ENCODE results near the gene GAA. TPM values are rescaled to one million over a fixed set of nuclear protein-coding genes. Genes with fewer than 3 reads are reported as not detected.
A peak's percentile ranks its signal among the peaks of the same experiment; 100 is the strongest.

GAA gene
- total and polyA plus RNA-seq, 4 donors: 21.3 to 58.7 (median 37.0) TPM

DNA sequence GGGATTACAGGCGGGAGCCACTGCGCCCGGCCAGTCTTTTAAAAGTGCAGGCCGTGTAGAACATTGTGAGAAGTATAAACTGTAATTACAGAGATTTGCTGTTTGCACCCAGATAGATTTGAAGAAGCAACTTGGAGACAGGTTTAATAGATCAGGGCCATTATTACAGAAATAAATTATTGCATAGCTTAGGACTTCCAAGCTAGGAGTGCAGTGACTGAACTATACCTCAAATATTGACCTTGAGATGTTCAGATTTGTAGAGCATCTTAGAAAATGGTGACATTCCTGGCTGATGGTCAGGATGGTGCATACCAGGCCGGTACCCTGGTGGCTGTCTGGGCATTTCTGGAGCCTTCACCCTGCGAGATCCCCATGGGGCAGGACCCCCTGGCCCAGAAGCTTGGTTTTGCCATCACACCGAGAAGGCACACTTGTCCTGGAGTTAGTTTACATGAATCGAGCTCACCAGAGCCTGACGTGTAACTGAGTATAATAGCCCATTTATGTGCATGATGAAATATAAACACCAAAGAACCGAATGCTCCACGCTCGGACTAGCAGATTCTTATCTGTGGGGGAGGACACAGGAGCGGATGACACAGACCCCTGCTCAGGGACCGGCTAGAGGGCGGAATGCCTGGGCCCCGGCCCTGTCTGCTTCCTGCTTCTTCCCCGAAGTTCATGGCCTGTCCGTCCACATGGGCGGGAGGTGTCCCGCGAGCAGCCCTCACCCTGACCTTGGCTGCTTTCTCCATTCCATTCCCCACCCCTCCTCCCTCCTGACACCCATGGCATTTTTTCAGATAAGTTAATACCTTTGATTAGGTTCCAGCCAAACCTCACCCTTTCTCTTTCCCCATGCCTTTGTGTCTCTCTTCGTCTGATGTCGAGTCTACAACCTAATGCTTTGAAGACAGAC, 32.8 kb upstream of the GAA start:
- DNase-seq (ENCODE audit: low spot score): no peak
- Histone ChIP-seq H3K9ac (ENCODE audit: low read depth in 1 of 2, low read length in 2 of 2) (no peak overlapping the region), H3K27me3 (ENCODE audit: control insufficient read depth in 4 of 4, insufficient read depth in 4 of 4, low read length in 3 of 4) (no peaks in the 10 kb centered on the region), H3K4me3 (ENCODE audit: low read depth in 1 of 3, low read length in 3 of 3) (no peak overlapping the region), H3K9me3 (ENCODE audit: control insufficient read depth in 4 of 4, low read length in 3 of 4) (no peaks in the 10 kb centered on the region), H3K27ac (ENCODE audit: low read depth in 1 of 2, low read length in 2 of 2) (peak overlapping the region; percentile 21 to 39), H3K4me1 (ENCODE audit: control insufficient read depth in 4 of 4, insufficient read depth in 4 of 4, low read length in 3 of 4) (peaks cover 0 to 22% (median 13%) of the 10 kb centered on the region in 4 donors), H3K36me3 (ENCODE audit: control insufficient read depth in 4 of 4, insufficient read depth in 3 of 4, low read depth in 1 of 4, low read length in 3 of 4) (no peaks in the 10 kb centered on the region)
- TF ChIP-seq RXRA (IDR thresholded peaks at IDR 0.05): peak; percentile 16 to 62
- TF ChIP-seq, protein P1, sequence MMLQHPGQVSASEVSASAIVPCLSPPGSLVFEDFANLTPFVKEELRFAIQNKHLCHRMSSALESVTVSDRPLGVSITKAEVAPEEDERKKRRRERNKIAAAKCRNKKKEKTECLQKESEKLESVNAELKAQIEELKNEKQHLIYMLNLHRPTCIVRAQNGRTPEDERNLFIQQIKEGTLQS (IDR thresholded peaks at IDR 0.05): no peak
- TF ChIP-seq TAF1 (conservative IDR thresholded peaks at IDR 0.05): no peak
- peak in 1 of 2 donors; percentile 27 for TF ChIP-seq HNF4A (conservative IDR thresholded peaks at IDR 0.05)
- no peak for TF ChIP-seq FOXA2 (IDR thresholded peaks at IDR 0.05)
- no peak for TF ChIP-seq EGR1 (IDR thresholded peaks at IDR 0.05; ENCODE audit: low read depth in 2 of 2)
- TF ChIP-seq, protein P2, sequence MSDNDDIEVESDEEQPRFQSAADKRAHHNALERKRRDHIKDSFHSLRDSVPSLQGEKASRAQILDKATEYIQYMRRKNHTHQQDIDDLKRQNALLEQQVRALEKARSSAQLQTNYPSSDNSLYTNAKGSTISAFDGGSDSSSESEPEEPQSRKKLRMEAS (IDR thresholded peaks at IDR 0.05): no peak
- TF ChIP-seq NR2F2 (IDR thresholded peaks at IDR 0.05): peak; percentile 88
- TF ChIP-seq REST (IDR thresholded peaks at IDR 0.05): no peak
- TF ChIP-seq GABPA (IDR thresholded peaks at IDR 0.05 in 1 of 2, conservative IDR thresholded peaks at IDR 0.05 in 1 of 2): no peak
- no peak for TF ChIP-seq YY1 (IDR thresholded peaks at IDR 0.05)
- no peak for TF ChIP-seq ZBTB33 (IDR thresholded peaks at IDR 0.05)
- no peak for TF ChIP-seq FOXA1 (IDR thresholded peaks at IDR 0.05)
- TF ChIP-seq HNF4G (IDR thresholded peaks at IDR 0.05): no peak
- TF ChIP-seq RAD21 (IDR thresholded peaks at IDR 0.05): no peak
- TF ChIP-seq, protein P3, sequence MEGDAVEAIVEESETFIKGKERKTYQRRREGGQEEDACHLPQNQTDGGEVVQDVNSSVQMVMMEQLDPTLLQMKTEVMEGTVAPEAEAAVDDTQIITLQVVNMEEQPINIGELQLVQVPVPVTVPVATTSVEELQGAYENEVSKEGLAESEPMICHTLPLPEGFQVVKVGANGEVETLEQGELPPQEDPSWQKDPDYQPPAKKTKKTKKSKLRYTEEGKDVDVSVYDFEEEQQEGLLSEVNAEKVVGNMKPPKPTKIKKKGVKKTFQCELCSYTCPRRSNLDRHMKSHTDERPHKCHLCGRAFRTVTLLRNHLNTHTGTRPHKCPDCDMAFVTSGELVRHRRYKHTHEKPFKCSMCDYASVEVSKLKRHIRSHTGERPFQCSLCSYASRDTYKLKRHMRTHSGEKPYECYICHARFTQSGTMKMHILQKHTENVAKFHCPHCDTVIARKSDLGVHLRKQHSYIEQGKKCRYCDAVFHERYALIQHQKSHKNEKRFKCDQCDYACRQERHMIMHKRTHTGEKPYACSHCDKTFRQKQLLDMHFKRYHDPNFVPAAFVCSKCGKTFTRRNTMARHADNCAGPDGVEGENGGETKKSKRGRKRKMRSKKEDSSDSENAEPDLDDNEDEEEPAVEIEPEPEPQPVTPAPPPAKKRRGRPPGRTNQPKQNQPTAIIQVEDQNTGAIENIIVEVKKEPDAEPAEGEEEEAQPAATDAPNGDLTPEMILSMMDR (IDR thresholded peaks at IDR 0.05; ENCODE audit: low read depth, low read length, missing input control): no peak
- TF ChIP-seq SP1 (IDR thresholded peaks at IDR 0.05): peak; percentile 26
- TF ChIP-seq JUND (IDR thresholded peaks at IDR 0.05): no peak
- WGBS: 43% methylated on average over 23 of the region's 23 CpGs
